Activated CD4-positive, alpha-beta T cell treated with anti-CD3 and anti-CD28 coated beads for 48 hours (primary cell): ENCODE data around the gene TGFBR2.

Experiments used
- DNase-seq: peaks from one replicate; pipeline ENCODE4 v3.0.0-alpha.2; 2020

TGFBR2 gene

GRCh38 chr3:30729512-30729911, 123.1 kb downstream of the TGFBR2 start:
- no peak for DNase-seq

GRCh38 chr3:30729936-30730335, 123.5 kb downstream of the TGFBR2 start:
- no peak for DNase-seq

GRCh38 chr3:30730967-30731366, 124.6 kb downstream of the TGFBR2 start:
- no peak for DNase-seq

GRCh38 chr3:30733209-30733608, 126.8 kb downstream of the TGFBR2 start:
- DNase-seq: no peak

GRCh38 chr3:30733696-30734095, 127.3 kb downstream of the TGFBR2 start:
- DNase-seq: no peak

- no peak for DNase-seq
Observed at GRCh38 chr3:30737743-30738499, 131.5 kb downstream of the TGFBR2 start.

GRCh38 chr3:30738605-30739004, 132.2 kb downstream of the TGFBR2 start:
- DNase-seq: no peak

- DNase-seq: no peak
Observed at GRCh38 chr3:30741889-30742288, 135.5 kb downstream of the TGFBR2 start.

GRCh38 chr3:30742796-30743619, 136.6 kb downstream of the TGFBR2 start:
- DNase-seq: no peak
